Suprapubic skin (tissue), 4 donors: ENCODE data around the gene ARF3.

Experiments
- EP300 ChIP-seq: sonication (generic); formaldehyde crosslinking; IDR thresholded peaks from one replicate; pipeline ENCODE4 v1.6.1; 2017; ENCODE audit warnings: antibody characterized with exemption
- POLR2A ChIP-seq, 2 donors: fragments of 450-650 bp; IDR thresholded peaks; one replicate each; pipeline ENCODE4 v1.6.1; 2017; ENCODE audit warnings: antibody characterized with exemption in 2 of 2, mild to moderate bottlenecking in 2 of 2, moderate library complexity in 2 of 2
- POLR2AphosphoS5 ChIP-seq, 3 donors: sonication (generic); formaldehyde crosslinking; IDR thresholded peaks; one replicate each; pipeline ENCODE4 v1.6.1; 2017; ENCODE audit warnings: antibody characterized with exemption in 3 of 3
- TF ChIP-seq, protein P1 (sequence below), 2 donors: fragments of 200-600 bp in 1 of 2; fragments of 450-650 bp in 1 of 2; sonication (generic) in 1 of 2; IDR thresholded peaks; one replicate each; pipeline ENCODE4 v1.5.1; 2016 to 2019; ENCODE audit warnings: antibody characterized with exemption in 2 of 2, mild to moderate bottlenecking in 1 of 2, moderate library complexity in 1 of 2

DNA sequence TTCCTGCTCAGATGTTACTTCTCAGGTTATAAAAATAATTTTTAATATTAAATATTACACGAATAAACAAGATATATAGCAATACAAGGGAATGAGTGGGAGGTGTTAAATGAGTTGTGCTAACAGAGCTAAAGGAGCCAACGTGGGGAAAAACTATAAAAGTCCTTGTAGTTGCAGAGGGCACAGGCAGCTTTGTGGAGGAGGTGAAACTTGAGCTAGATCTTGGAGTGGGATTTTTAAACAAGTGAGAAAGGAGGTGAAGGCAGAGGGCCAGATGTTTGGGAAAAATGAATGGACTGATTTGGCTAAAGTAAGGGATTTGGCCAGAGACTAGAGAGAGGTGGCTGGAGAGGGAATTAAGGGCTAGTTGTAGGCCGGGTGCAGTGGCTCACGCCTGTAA is 26.8 kb downstream of the ARF3 start:
- TF ChIP-seq POLR2AphosphoS5 (IDR thresholded peaks at IDR 0.05) (no peak), POLR2A (IDR thresholded peaks at IDR 0.05) (no peak), EP300 (no peak)
- TF ChIP-seq, protein P1, sequence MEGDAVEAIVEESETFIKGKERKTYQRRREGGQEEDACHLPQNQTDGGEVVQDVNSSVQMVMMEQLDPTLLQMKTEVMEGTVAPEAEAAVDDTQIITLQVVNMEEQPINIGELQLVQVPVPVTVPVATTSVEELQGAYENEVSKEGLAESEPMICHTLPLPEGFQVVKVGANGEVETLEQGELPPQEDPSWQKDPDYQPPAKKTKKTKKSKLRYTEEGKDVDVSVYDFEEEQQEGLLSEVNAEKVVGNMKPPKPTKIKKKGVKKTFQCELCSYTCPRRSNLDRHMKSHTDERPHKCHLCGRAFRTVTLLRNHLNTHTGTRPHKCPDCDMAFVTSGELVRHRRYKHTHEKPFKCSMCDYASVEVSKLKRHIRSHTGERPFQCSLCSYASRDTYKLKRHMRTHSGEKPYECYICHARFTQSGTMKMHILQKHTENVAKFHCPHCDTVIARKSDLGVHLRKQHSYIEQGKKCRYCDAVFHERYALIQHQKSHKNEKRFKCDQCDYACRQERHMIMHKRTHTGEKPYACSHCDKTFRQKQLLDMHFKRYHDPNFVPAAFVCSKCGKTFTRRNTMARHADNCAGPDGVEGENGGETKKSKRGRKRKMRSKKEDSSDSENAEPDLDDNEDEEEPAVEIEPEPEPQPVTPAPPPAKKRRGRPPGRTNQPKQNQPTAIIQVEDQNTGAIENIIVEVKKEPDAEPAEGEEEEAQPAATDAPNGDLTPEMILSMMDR (IDR thresholded peaks at IDR 0.05) = no peak
